Tibial nerve (tissue), 4 donors: ENCODE data around the gene CCDC3.

Experiments
- EP300 ChIP-seq, 2 donors: sonication (generic); formaldehyde crosslinking; IDR thresholded peaks; one replicate each; pipeline ENCODE4 v1.6.1; 2017; ENCODE audit warnings: antibody characterized with exemption in 2 of 2, mild to moderate bottlenecking in 1 of 2
- TF ChIP-seq, protein P1 (sequence below), 5 experiments: fragments of 200-600 bp in 3 of 5; fragments of 450-650 bp in 2 of 5; sonication (generic) in 3 of 5; IDR thresholded peaks; one replicate each; pipeline ENCODE4 v1.5.1; 2016 to 2019; ENCODE audit warnings: antibody characterized with exemption in 5 of 5, mild to moderate bottlenecking in 3 of 5, moderate library complexity in 2 of 5

DNA sequence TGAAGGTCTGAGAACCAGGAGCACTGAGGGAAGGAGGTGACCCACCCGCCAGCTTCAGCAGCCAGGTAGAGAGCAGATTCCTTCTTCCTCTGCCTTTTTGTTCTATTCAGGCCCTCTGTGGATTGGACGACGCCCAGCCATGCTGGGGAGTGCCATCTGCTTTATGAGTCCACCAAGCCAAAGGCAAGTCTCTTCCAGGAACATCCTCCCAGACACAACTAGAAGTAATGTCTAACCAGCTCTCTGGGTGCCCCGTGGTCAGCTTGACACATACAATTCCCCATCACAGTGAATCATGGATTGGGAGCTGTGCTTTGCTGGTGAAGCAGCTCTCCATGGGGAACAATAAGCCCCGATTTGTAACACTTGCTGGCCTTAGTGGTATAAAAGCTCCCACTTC, 125.2 kb downstream of the CCDC3 start:
- TF ChIP-seq, protein P1, sequence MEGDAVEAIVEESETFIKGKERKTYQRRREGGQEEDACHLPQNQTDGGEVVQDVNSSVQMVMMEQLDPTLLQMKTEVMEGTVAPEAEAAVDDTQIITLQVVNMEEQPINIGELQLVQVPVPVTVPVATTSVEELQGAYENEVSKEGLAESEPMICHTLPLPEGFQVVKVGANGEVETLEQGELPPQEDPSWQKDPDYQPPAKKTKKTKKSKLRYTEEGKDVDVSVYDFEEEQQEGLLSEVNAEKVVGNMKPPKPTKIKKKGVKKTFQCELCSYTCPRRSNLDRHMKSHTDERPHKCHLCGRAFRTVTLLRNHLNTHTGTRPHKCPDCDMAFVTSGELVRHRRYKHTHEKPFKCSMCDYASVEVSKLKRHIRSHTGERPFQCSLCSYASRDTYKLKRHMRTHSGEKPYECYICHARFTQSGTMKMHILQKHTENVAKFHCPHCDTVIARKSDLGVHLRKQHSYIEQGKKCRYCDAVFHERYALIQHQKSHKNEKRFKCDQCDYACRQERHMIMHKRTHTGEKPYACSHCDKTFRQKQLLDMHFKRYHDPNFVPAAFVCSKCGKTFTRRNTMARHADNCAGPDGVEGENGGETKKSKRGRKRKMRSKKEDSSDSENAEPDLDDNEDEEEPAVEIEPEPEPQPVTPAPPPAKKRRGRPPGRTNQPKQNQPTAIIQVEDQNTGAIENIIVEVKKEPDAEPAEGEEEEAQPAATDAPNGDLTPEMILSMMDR (IDR thresholded peaks at IDR 0.05) = no peak
- TF ChIP-seq EP300 (IDR thresholded peaks at IDR 0.05) = no peak
